ENCODE data around the gene PIM1.
"Not testable (repeated sequence)": the region's sequence is repeated elsewhere in the genome, so short reads cannot be mapped to it uniquely, and the experiment has no call there.

PIM1 gene

GRCh38 chr6:37194886-37195285 lies 24.9 kb downstream of the PIM1 start:
- DNase-seq: not testable (repeated sequence)

- not testable (repeated sequence) for DNase-seq
Observed at GRCh38 chr6:37196451-37196850, 26.5 kb downstream of the PIM1 start.

- no peak for DNase-seq
Observed at GRCh38 chr6:37200085-37200484, 30.1 kb downstream of the PIM1 start.

GRCh38 chr6:37201726-37202125 lies 31.8 kb downstream of the PIM1 start:
- DNase-seq: no peak

- no peak for DNase-seq
Observed at GRCh38 chr6:37202788-37203491, 33.0 kb downstream of the PIM1 start.

GRCh38 chr6:37204014-37204751 lies 34.2 kb downstream of the PIM1 start:
- no peak for DNase-seq

- no peak for DNase-seq
Observed at GRCh38 chr6:37205175-37205996, 35.4 kb downstream of the PIM1 start.

- DNase-seq: no peak
Observed at GRCh38 chr6:37205997-37206340, 36.0 kb downstream of the PIM1 start.

- no peak for DNase-seq
Observed at GRCh38 chr6:37206622-37207021, 36.7 kb downstream of the PIM1 start.

GRCh38 chr6:37207903-37208456 lies 38.0 kb downstream of the PIM1 start:
- DNase-seq: peak; percentile 86

- DNase-seq: no peak
Observed at GRCh38 chr6:37208793-37209192, 38.8 kb downstream of the PIM1 start.

- peak; percentile 37 for DNase-seq
Observed at GRCh38 chr6:37209461-37210205, 39.7 kb downstream of the PIM1 start.

GRCh38 chr6:37210313-37210968 lies 40.5 kb downstream of the PIM1 start:
- DNase-seq: peak; percentile 73

- DNase-seq: no peak
Observed at GRCh38 chr6:37212268-37212667, 42.3 kb downstream of the PIM1 start.

GRCh38 chr6:37218061-37218460 lies 48.1 kb downstream of the PIM1 start:
- DNase-seq: no peak

GRCh38 chr6:37218511-37218910 lies 48.6 kb downstream of the PIM1 start:
- no peak for DNase-seq

- DNase-seq: no peak
Observed at GRCh38 chr6:37221585-37222124, 51.7 kb downstream of the PIM1 start.

GRCh38 chr6:37222125-37222967 lies 52.4 kb downstream of the PIM1 start:
- DNase-seq: peak; percentile 54

GRCh38 chr6:37222992-37223391 lies 53.0 kb downstream of the PIM1 start:
- no peak for DNase-seq
